A673 (cell line): ENCODE results near the gene RBFOX1.

Experiments
- EZH2 ChIP-seq: fragments of 200-600 bp; sonication (generic); IDR thresholded peaks from 2 replicates; pipeline ENCODE4 v1.6.1; 2017; ENCODE audit warnings: borderline replicate concordance, low read depth, mild to moderate bottlenecking, mixed read lengths, antibody characterized with exemption, low read length; ENCODE audit not compliant: poor library complexity, severe bottlenecking
- TF ChIP-seq, protein P1 (sequence below): fragments of 300-800, 200-600 bp; sonication (generic); conservative IDR thresholded peaks from 2 replicates; pipeline ENCODE4 v1.5.1; 2017; ENCODE audit warnings: low read depth, mild to moderate bottlenecking, antibody characterized with exemption, low read length, moderate library complexity, mixed read lengths

DNA sequence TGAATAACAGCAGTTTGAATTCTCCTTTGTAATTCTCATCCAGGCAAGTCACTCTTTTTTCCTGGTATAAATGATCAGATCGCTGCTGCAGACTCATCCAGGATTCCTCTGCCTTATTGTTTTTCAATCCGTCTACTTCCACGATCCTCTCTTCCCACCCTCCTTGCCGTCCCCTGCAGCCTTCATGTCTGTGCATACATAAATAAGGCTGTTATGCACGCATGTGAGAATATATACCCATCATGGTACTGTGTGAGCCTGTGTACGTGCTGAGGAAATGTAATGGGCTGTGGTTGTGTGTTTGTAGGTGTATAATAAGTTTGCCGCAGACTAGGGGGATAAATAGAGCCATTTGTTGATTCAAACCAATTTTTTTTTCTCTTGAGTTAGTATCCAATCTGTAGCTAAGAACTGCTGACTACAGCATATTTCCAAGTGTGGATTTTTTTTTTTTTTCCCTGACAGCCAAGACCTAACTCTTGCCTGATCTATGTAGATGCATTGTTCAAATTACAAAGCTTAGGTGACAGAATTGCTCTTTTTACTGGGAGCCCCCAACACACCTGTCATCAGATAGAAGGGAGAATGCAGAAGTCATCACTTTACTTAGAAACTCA, 62.2 kb downstream of the RBFOX1 start:
- TF ChIP-seq, protein P1, sequence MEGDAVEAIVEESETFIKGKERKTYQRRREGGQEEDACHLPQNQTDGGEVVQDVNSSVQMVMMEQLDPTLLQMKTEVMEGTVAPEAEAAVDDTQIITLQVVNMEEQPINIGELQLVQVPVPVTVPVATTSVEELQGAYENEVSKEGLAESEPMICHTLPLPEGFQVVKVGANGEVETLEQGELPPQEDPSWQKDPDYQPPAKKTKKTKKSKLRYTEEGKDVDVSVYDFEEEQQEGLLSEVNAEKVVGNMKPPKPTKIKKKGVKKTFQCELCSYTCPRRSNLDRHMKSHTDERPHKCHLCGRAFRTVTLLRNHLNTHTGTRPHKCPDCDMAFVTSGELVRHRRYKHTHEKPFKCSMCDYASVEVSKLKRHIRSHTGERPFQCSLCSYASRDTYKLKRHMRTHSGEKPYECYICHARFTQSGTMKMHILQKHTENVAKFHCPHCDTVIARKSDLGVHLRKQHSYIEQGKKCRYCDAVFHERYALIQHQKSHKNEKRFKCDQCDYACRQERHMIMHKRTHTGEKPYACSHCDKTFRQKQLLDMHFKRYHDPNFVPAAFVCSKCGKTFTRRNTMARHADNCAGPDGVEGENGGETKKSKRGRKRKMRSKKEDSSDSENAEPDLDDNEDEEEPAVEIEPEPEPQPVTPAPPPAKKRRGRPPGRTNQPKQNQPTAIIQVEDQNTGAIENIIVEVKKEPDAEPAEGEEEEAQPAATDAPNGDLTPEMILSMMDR, result no peak
- TF ChIP-seq EZH2, result no peak
